ENCODE results near the gene OR52B6.
"Not testable (repeated sequence)": the region's sequence is repeated elsewhere in the genome, so short reads cannot be mapped to it uniquely, and the experiment has no call there.

OR52B6 gene

GRCh38 chr11:5596607-5597201 lies 16.0 kb downstream of the OR52B6 start, which contains the start of gene TRIM6:
Gene TRIM6 (plus strand): TSS chr11:5596637. CDS start chr11:5596898, 261 bp downstream.
- peak; percentile 60 for DNase-seq (ENCODE audit: low spot score)

GRCh38 chr11:5597953-5598352 lies 17.3 kb downstream of the OR52B6 start:
- no peak for DNase-seq (ENCODE audit: low spot score)

GRCh38 chr11:5600374-5600851 lies 19.7 kb downstream of the OR52B6 start:
- peak; percentile 66 for DNase-seq (ENCODE audit: low spot score)

- not testable (repeated sequence) for DNase-seq (ENCODE audit: low spot score)
Measured at GRCh38 chr11:5602791-5603190, 22.1 kb downstream of the OR52B6 start.

- DNase-seq (ENCODE audit: low spot score), result no peak
Measured at GRCh38 chr11:5603326-5603725, 22.6 kb downstream of the OR52B6 start.

GRCh38 chr11:5604896-5605295 lies 24.2 kb downstream of the OR52B6 start:
- no peak for DNase-seq (ENCODE audit: low spot score)

GRCh38 chr11:5605849-5606248 lies 25.2 kb downstream of the OR52B6 start:
- DNase-seq (ENCODE audit: low spot score), result no peak

- no peak for DNase-seq (ENCODE audit: low spot score)
Measured at GRCh38 chr11:5608808-5609207, 28.1 kb downstream of the OR52B6 start.

GRCh38 chr11:5610446-5610845 lies 29.8 kb downstream of the OR52B6 start:
- no peak for DNase-seq (ENCODE audit: low spot score)

- no peak for DNase-seq (ENCODE audit: low spot score)
Measured at GRCh38 chr11:5611627-5612026, 30.9 kb downstream of the OR52B6 start.

- DNase-seq (ENCODE audit: low spot score), result no peak
Measured at GRCh38 chr11:5618807-5619206, 38.1 kb downstream of the OR52B6 start.

GRCh38 chr11:5620651-5621521 lies 40.2 kb downstream of the OR52B6 start:
- DNase-seq (ENCODE audit: low spot score), result peak; percentile 49

- no peak for DNase-seq (ENCODE audit: low spot score)
Measured at GRCh38 chr11:5621580-5621979, 40.9 kb downstream of the OR52B6 start.

GRCh38 chr11:5622802-5623201 lies 42.1 kb downstream of the OR52B6 start:
- no peak for DNase-seq (ENCODE audit: low spot score)

- peak; percentile 74 for DNase-seq (ENCODE audit: low spot score)
Measured at GRCh38 chr11:5624489-5625279, 44.0 kb downstream of the OR52B6 start, which contains the start of gene TRIM34. Gene TRIM34 (plus strand): TSS chr11:5625001. CDS start chr11:5632332, 7,331 bp downstream.

GRCh38 chr11:5625281-5625680 lies 44.6 kb downstream of the OR52B6 start:
- no peak for DNase-seq (ENCODE audit: low spot score)

GRCh38 chr11:5626196-5626595 lies 45.5 kb downstream of the OR52B6 start:
- DNase-seq (ENCODE audit: low spot score), result no peak

- DNase-seq (ENCODE audit: low spot score), result no peak
Measured at GRCh38 chr11:5631417-5631816, 50.7 kb downstream of the OR52B6 start.

Measured in HuH-7 (cell line).